ENCODE measurements around the gene RILPL1. TPM values are rescaled to one million over a fixed set of nuclear protein-coding genes. Genes with fewer than 3 reads are reported as not detected.
"Not testable (repeated sequence)": the region's sequence is repeated elsewhere in the genome, so short reads cannot be mapped to it uniquely, and the experiment has no call there.

RILPL1 gene
- polyA plus RNA-seq, 1 donor (not counting 4 experiments of a cell fraction or from before 2014, with no cell fraction given), result 17.0 TPM

GRCh38 chr12:123468786-123469185, 64.7 kb downstream of the RILPL1 start:
- TF ChIP-seq CTCF (optimal IDR thresholded peaks at IDR 0.05 in 1 of 3, IDR thresholded peaks at IDR 0.05 in 1 of 3, conservative IDR thresholded peaks at IDR 0.05 in 1 of 3; ENCODE audit: extremely low read depth in 1 of 3, insufficient read depth in 2 of 3, low read length in 3 of 3) (peak in 1 of 3 experiments; percentile 12), EZH2 (IDR thresholded peaks at IDR 0.05; ENCODE audit: low read length) (no peak)
- Histone ChIP-seq H3K36me3 (ENCODE audit: control insufficient read depth in 2 of 2, extremely low read depth in 1 of 2, insufficient read depth in 2 of 2, low read length in 2 of 2) (peaks cover 10 to 31% of the 10 kb centered on the region in 2 experiments), H3K27me3 (ENCODE audit: control insufficient read depth, extremely low read depth, insufficient read depth, low read length) (no peaks in the 10 kb centered on the region), H3K9me3 (ENCODE audit: control insufficient read depth, low read depth, low read length) (no peaks in the 10 kb centered on the region), H3K4me2 (ENCODE audit: control insufficient read depth, extremely low read depth, insufficient read depth, low read depth, low read length) (no peak overlapping the region), H3K27ac (ENCODE audit: control insufficient read depth, insufficient read depth, low read length) (no peak overlapping the region), H3K79me2 (ENCODE audit: control insufficient read depth, insufficient read depth, low read length) (peaks cover 6% of the 10 kb centered on the region), H3K4me3 (ENCODE audit: control insufficient read depth in 2 of 3, extremely low read depth in 1 of 3, insufficient read depth in 2 of 3, low read depth in 1 of 3, low read length in 3 of 3) (no peak overlapping the region), H3K4me1 (ENCODE audit: control insufficient read depth, extremely low read depth, insufficient read depth, low read length) (no peaks in the 10 kb centered on the region), H3K9ac (ENCODE audit: control insufficient read depth, extremely low read depth, insufficient read depth, low read length) (no peak overlapping the region), H2AFZ (ENCODE audit: control insufficient read depth, low read length) (no peak overlapping the region), H3K9me1 (ENCODE audit: control insufficient read depth, extremely low read depth, insufficient read depth, low read length) (no peaks in the 10 kb centered on the region), H4K20me1 (ENCODE audit: control insufficient read depth, extremely low read depth, insufficient read depth, low read length) (no peaks in the 10 kb centered on the region)
- dilution Hi-C loops (cut with MboI; ENCODE audit: extremely low pct_ligation_motif_present, low sequenced_read_pairs), result no loop called here
- no peak for DNase-seq (ENCODE audit: low read depth, low spot score)
- no peak for FAIRE-seq

GRCh38 chr12:123465084-123465483, 68.4 kb downstream of the RILPL1 start:
- Histone ChIP-seq H3K36me3 (ENCODE audit: control insufficient read depth in 2 of 2, extremely low read depth in 1 of 2, insufficient read depth in 2 of 2, low read length in 2 of 2) (peaks cover 7 to 13% of the 10 kb centered on the region in 2 experiments), H3K9me3 (ENCODE audit: control insufficient read depth, low read depth, low read length) (no peaks in the 10 kb centered on the region), H3K79me2 (ENCODE audit: control insufficient read depth, insufficient read depth, low read length) (peaks cover 23% of the 10 kb centered on the region), H3K4me2 (ENCODE audit: control insufficient read depth, extremely low read depth, insufficient read depth, low read depth, low read length) (no peak overlapping the region), H3K27ac (ENCODE audit: control insufficient read depth, insufficient read depth, low read length) (no peak overlapping the region), H3K27me3 (ENCODE audit: control insufficient read depth, extremely low read depth, insufficient read depth, low read length) (no peaks in the 10 kb centered on the region), H3K9ac (ENCODE audit: control insufficient read depth, extremely low read depth, insufficient read depth, low read length) (no peak overlapping the region), H4K20me1 (ENCODE audit: control insufficient read depth, extremely low read depth, insufficient read depth, low read length) (no peaks in the 10 kb centered on the region), H3K4me1 (ENCODE audit: control insufficient read depth, extremely low read depth, insufficient read depth, low read length) (no peaks in the 10 kb centered on the region), H2AFZ (ENCODE audit: control insufficient read depth, low read length) (no peak overlapping the region), H3K4me3 (ENCODE audit: control insufficient read depth in 2 of 3, extremely low read depth in 1 of 3, insufficient read depth in 2 of 3, low read depth in 1 of 3, low read length in 3 of 3) (no peak overlapping the region), H3K9me1 (ENCODE audit: control insufficient read depth, extremely low read depth, insufficient read depth, low read length) (no peaks in the 10 kb centered on the region)
- DNase-seq (ENCODE audit: low read depth, low spot score), result no peak
- no peak for TF ChIP-seq CTCF (optimal IDR thresholded peaks at IDR 0.05 in 1 of 3, IDR thresholded peaks at IDR 0.05 in 1 of 3, conservative IDR thresholded peaks at IDR 0.05 in 1 of 3; ENCODE audit: extremely low read depth in 1 of 3, insufficient read depth in 2 of 3, low read length in 3 of 3)
- no peak for TF ChIP-seq EZH2 (IDR thresholded peaks at IDR 0.05; ENCODE audit: low read length)
- dilution Hi-C loops (cut with MboI; ENCODE audit: extremely low pct_ligation_motif_present, low sequenced_read_pairs), result no loop called here
- FAIRE-seq, result no peak

- H3K27me3 ChIP-seq (ENCODE audit: control insufficient read depth, extremely low read depth, insufficient read depth, low read length); DNase-seq (ENCODE audit: low read depth, low spot score); H3K9ac ChIP-seq (ENCODE audit: control insufficient read depth, extremely low read depth, insufficient read depth, low read length); H3K9me3 ChIP-seq (ENCODE audit: control insufficient read depth, low read depth, low read length); H2AFZ ChIP-seq (ENCODE audit: control insufficient read depth, low read length); dilution Hi-C loops (cut with MboI; ENCODE audit: extremely low pct_ligation_motif_present, low sequenced_read_pairs); H3K4me1 ChIP-seq (ENCODE audit: control insufficient read depth, extremely low read depth, insufficient read depth, low read length); H3K4me3 ChIP-seq (ENCODE audit: control insufficient read depth in 2 of 3, extremely low read depth in 1 of 3, insufficient read depth in 2 of 3, low read depth in 1 of 3, low read length in 3 of 3); FAIRE-seq; H3K4me2 ChIP-seq (ENCODE audit: control insufficient read depth, extremely low read depth, insufficient read depth, low read depth, low read length); H3K9me1 ChIP-seq (ENCODE audit: control insufficient read depth, extremely low read depth, insufficient read depth, low read length); H4K20me1 ChIP-seq (ENCODE audit: control insufficient read depth, extremely low read depth, insufficient read depth, low read length); H3K27ac ChIP-seq (ENCODE audit: control insufficient read depth, insufficient read depth, low read length): not testable (repeated sequence)
- Histone ChIP-seq H3K36me3 (ENCODE audit: control insufficient read depth in 2 of 2, extremely low read depth in 1 of 2, insufficient read depth in 2 of 2, low read length in 2 of 2) (peaks cover 7 to 13% of the 10 kb centered on the region in 2 experiments), H3K79me2 (ENCODE audit: control insufficient read depth, insufficient read depth, low read length) (peaks cover 35% of the 10 kb centered on the region)
These were observed 70.3 kb downstream of the RILPL1 start for GRCh38 chr12:123463174-123463573.
